ENCODE measurements around the gene UBTD2. TPM values are rescaled to one million over a fixed set of nuclear protein-coding genes. Genes with fewer than 3 reads are reported as not detected.

The UBTD2 gene
- total and polyA plus RNA-seq, 2 experiments from 2014 or later, result 17.9 to 46.3 TPM

- H3K27me3 Mint-ChIP-seq (ENCODE audit: insufficient read depth, low read depth, poor library complexity), result peaks cover 5% of the 10 kb centered on the region
- peaks cover 11% of the 10 kb centered on the region for H3K4me1 ChIP-seq (ENCODE audit: insufficient read depth)
- no peak overlapping the region for H3K4me3 Mint-ChIP-seq
- H3K4me2 ChIP-seq, result no peak overlapping the region
- H2AFZ ChIP-seq, result no peak overlapping the region
- no peaks in the 10 kb centered on the region for H3K36me3 ChIP-seq (ENCODE audit: insufficient read depth)
- H4K20me1 ChIP-seq (replicated peaks; ENCODE audit: insufficient read depth), result peaks cover 3% of the 10 kb centered on the region
- ATAC-seq (no peak), DNase-seq (ENCODE audit: low spot score) (no peak)
- H3K4me3 ChIP-seq, result no peak overlapping the region
- no peaks in the 10 kb centered on the region for H3K9me3 Mint-ChIP-seq
- H3K9me2 ChIP-seq (ENCODE audit: insufficient read depth), result no peaks in the 10 kb centered on the region
- peaks cover 4% of the 10 kb centered on the region; the same call in 1 of the 2 replicates for H3F3A ChIP-seq (replicated peaks; ENCODE audit: low read depth)
- no peaks in the 10 kb centered on the region for H3K36me3 Mint-ChIP-seq (ENCODE audit: low read depth)
- peaks cover 24% of the 10 kb centered on the region for H3K4me1 Mint-ChIP-seq
- no peak for TF ChIP-seq NANOG (IDR thresholded peaks at IDR 0.05; ENCODE audit: borderline replicate concordance)
- no peak for TF ChIP-seq JUNB (IDR thresholded peaks at IDR 0.05; ENCODE audit: unreplicated experiment)
- no peak for TF ChIP-seq ZNF114 (CRISPR knock-in tag; IDR thresholded peaks at IDR 0.05)
- TF ChIP-seq ZNF331 (CRISPR knock-in tag; IDR thresholded peaks at IDR 0.05; ENCODE audit: low read depth), result no peak
- no peak for TF ChIP-seq STAT1 (IDR thresholded peaks at IDR 0.05; ENCODE audit: unreplicated experiment)
- TF ChIP-seq, protein P1, sequence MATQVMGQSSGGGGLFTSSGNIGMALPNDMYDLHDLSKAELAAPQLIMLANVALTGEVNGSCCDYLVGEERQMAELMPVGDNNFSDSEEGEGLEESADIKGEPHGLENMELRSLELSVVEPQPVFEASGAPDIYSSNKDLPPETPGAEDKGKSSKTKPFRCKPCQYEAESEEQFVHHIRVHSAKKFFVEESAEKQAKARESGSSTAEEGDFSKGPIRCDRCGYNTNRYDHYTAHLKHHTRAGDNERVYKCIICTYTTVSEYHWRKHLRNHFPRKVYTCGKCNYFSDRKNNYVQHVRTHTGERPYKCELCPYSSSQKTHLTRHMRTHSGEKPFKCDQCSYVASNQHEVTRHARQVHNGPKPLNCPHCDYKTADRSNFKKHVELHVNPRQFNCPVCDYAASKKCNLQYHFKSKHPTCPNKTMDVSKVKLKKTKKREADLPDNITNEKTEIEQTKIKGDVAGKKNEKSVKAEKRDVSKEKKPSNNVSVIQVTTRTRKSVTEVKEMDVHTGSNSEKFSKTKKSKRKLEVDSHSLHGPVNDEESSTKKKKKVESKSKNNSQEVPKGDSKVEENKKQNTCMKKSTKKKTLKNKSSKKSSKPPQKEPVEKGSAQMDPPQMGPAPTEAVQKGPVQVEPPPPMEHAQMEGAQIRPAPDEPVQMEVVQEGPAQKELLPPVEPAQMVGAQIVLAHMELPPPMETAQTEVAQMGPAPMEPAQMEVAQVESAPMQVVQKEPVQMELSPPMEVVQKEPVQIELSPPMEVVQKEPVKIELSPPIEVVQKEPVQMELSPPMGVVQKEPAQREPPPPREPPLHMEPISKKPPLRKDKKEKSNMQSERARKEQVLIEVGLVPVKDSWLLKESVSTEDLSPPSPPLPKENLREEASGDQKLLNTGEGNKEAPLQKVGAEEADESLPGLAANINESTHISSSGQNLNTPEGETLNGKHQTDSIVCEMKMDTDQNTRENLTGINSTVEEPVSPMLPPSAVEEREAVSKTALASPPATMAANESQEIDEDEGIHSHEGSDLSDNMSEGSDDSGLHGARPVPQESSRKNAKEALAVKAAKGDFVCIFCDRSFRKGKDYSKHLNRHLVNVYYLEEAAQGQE (IDR thresholded peaks at IDR 0.05; ENCODE audit: unreplicated experiment), result no peak
- TF ChIP-seq, protein P2, sequence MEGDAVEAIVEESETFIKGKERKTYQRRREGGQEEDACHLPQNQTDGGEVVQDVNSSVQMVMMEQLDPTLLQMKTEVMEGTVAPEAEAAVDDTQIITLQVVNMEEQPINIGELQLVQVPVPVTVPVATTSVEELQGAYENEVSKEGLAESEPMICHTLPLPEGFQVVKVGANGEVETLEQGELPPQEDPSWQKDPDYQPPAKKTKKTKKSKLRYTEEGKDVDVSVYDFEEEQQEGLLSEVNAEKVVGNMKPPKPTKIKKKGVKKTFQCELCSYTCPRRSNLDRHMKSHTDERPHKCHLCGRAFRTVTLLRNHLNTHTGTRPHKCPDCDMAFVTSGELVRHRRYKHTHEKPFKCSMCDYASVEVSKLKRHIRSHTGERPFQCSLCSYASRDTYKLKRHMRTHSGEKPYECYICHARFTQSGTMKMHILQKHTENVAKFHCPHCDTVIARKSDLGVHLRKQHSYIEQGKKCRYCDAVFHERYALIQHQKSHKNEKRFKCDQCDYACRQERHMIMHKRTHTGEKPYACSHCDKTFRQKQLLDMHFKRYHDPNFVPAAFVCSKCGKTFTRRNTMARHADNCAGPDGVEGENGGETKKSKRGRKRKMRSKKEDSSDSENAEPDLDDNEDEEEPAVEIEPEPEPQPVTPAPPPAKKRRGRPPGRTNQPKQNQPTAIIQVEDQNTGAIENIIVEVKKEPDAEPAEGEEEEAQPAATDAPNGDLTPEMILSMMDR (conservative IDR thresholded peaks at IDR 0.05; ENCODE audit: low read depth in 2 of 2), result no peak
- no peak for TF ChIP-seq EZH2phosphoT487 (IDR thresholded peaks at IDR 0.05; ENCODE audit: unreplicated experiment)
- TF ChIP-seq EZH2 (IDR thresholded peaks at IDR 0.05; ENCODE audit: low read depth, unreplicated experiment), result no peak
- no peak for TF ChIP-seq CREB1 (CRISPR knock-in tag; IDR thresholded peaks at IDR 0.05; ENCODE audit: low read depth)
- TF ChIP-seq, protein P3, sequence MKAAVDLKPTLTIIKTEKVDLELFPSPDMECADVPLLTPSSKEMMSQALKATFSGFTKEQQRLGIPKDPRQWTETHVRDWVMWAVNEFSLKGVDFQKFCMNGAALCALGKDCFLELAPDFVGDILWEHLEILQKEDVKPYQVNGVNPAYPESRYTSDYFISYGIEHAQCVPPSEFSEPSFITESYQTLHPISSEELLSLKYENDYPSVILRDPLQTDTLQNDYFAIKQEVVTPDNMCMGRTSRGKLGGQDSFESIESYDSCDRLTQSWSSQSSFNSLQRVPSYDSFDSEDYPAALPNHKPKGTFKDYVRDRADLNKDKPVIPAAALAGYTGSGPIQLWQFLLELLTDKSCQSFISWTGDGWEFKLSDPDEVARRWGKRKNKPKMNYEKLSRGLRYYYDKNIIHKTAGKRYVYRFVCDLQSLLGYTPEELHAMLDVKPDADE (IDR thresholded peaks at IDR 0.05), result no peak
- TF ChIP-seq, protein P4, sequence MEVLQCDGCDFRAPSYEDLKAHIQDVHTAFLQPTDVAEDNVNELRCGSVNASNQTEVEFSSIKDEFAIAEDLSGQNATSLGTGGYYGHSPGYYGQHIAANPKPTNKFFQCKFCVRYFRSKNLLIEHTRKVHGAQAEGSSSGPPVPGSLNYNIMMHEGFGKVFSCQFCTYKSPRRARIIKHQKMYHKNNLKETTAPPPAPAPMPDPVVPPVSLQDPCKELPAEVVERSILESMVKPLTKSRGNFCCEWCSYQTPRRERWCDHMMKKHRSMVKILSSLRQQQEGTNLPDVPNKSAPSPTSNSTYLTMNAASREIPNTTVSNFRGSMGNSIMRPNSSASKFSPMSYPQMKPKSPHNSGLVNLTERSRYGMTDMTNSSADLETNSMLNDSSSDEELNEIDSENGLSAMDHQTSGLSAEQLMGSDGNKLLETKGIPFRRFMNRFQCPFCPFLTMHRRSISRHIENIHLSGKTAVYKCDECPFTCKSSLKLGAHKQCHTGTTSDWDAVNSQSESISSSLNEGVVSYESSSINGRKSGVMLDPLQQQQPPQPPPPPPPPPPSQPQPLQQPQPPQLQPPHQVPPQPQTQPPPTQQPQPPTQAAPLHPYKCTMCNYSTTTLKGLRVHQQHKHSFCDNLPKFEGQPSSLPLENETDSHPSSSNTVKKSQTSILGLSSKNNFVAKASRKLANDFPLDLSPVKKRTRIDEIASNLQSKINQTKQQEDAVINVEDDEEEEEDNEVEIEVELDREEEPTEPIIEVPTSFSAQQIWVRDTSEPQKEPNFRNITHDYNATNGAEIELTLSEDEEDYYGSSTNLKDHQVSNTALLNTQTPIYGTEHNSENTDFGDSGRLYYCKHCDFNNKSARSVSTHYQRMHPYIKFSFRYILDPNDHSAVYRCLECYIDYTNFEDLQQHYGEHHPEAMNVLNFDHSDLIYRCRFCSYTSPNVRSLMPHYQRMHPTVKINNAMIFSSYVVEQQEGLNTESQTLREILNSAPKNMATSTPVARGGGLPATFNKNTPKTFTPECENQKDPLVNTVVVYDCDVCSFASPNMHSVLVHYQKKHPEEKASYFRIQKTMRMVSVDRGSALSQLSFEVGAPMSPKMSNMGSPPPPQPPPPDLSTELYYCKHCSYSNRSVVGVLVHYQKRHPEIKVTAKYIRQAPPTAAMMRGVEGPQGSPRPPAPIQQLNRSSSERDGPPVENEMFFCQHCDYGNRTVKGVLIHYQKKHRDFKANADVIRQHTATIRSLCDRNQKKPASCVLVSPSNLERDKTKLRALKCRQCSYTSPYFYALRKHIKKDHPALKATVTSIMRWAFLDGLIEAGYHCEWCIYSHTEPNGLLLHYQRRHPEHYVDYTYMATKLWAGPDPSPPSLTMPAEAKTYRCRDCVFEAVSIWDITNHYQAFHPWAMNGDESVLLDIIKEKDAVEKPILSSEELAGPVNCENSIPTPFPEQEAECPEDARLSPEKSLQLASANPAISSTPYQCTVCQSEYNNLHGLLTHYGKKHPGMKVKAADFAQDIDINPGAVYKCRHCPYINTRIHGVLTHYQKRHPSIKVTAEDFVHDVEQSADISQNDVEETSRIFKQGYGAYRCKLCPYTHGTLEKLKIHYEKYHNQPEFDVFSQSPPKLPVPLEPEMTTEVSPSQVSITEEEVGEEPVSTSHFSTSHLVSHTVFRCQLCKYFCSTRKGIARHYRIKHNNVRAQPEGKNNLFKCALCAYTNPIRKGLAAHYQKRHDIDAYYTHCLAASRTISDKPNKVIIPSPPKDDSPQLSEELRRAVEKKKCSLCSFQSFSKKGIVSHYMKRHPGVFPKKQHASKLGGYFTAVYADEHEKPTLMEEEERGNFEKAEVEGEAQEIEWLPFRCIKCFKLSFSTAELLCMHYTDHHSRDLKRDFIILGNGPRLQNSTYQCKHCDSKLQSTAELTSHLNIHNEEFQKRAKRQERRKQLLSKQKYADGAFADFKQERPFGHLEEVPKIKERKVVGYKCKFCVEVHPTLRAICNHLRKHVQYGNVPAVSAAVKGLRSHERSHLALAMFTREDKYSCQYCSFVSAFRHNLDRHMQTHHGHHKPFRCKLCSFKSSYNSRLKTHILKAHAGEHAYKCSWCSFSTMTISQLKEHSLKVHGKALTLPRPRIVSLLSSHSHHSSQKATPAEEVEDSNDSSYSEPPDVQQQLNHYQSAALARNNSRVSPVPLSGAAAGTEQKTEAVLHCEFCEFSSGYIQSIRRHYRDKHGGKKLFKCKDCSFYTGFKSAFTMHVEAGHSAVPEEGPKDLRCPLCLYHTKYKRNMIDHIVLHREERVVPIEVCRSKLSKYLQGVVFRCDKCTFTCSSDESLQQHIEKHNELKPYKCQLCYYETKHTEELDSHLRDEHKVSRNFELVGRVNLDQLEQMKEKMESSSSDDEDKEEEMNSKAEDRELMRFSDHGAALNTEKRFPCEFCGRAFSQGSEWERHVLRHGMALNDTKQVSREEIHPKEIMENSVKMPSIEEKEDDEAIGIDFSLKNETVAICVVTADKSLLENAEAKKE (CRISPR knock-in tag; IDR thresholded peaks at IDR 0.05), result no peak
- H3K79me2 ChIP-seq (replicated peaks; ENCODE audit: insufficient read depth), result peaks cover 11% of the 10 kb centered on the region
- no peaks in the 10 kb centered on the region for H3K27me3 ChIP-seq (ENCODE audit: insufficient read depth)
- no peak overlapping the region for H3K27ac Mint-ChIP-seq
- H3K27ac ChIP-seq (ENCODE audit: low read depth), result no peak overlapping the region
These were observed 113.3 kb downstream of the UBTD2 start for GRCh38 chr5:172170251-172170701.

Measured in GM23338 (cell line).